PC-3 (cell line): ENCODE measurements around the gene ARHGAP42.

Source experiments
- CTCF ChIP-seq: fragments of 300-600 bp; sonication (generic); conservative IDR thresholded peaks from 2 replicates; pipeline ENCODE4 v1.5.1; 2017; ENCODE audit warnings: antibody characterized with exemption, low read depth, mild to moderate bottlenecking, low read length
- EZH2phosphoT487 ChIP-seq: fragments of 300-600 bp; sonication (generic); IDR thresholded peaks from 2 replicates; pipeline ENCODE4 v1.6.1; 2018; ENCODE audit warnings: mild to moderate bottlenecking, antibody characterized with exemption, low read length, borderline replicate concordance

DNA sequence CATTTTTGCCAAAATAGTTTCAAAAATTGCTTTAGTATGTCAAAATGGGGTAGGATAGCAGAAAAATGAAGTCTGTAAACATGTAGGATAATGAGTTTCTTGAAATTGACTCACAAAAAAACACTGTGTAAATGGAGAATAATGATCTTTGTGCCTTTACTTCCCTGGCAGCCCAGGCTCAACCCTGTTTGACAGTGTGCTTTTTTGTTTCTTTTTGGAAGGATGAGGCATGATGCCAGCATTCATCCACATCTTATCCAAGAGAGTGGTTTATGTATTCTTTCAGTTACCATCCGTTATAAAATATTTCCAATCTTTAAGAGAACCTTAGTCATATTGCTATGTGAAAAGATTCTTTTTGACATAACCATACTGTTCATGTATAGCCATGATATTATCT lies 70.6 kb downstream of the ARHGAP42 start:
- TF ChIP-seq CTCF = no peak
- TF ChIP-seq EZH2phosphoT487 = no peak
